Activated CD4-positive, alpha-beta memory T cell treated with anti-CD3 and anti-CD28 coated beads, Interleukin-2, amount 10 ng/mL, durations not matched to agents 7 days and 5 days (primary cell): ENCODE results near the gene ZFP62. TPM values are rescaled to one million over a fixed set of nuclear protein-coding genes. Genes with fewer than 3 reads are reported as not detected.
A peak's percentile ranks its signal among the peaks of the same experiment; 100 is the strongest.

ENCODE experiments used
- CTCF ChIA-PET: fragments of 350-600 bp; sonication (Branson Sonifier 250); formaldehyde crosslinking; loops from one replicate; lab custom pipeline; 2021; ENCODE audit warnings: antibody characterized with exemption, inconsistent platforms; lab: Charles Lee
- POLR2A ChIA-PET: fragments of 350-600 bp; sonication (Branson Sonifier 250); formaldehyde crosslinking; loops from one replicate; lab custom pipeline; 2021; ENCODE audit warnings: antibody characterized with exemption; lab: Charles Lee
- DNase-seq: peaks from one replicate; pipeline ENCODE4 v3.0.0-alpha.2; 2020
- H3K27ac Mint-ChIP-seq: one replicate; pipeline ENCODE4 v1.8.0; 2021; ENCODE audit warnings: mild to moderate bottlenecking, mixed read lengths
- H3K27me3 Mint-ChIP-seq: one replicate; pipeline ENCODE4 v1.8.0; 2021; ENCODE audit warnings: mixed read lengths
- H3K36me3 Mint-ChIP-seq: one replicate; pipeline ENCODE4 v1.8.0; 2021; ENCODE audit warnings: low read depth, mixed read lengths
- H3K4me1 Mint-ChIP-seq: one replicate; pipeline ENCODE4 v1.8.0; 2021; ENCODE audit warnings: mixed read lengths
- H3K4me3 Mint-ChIP-seq: one replicate; pipeline ENCODE4 v1.8.0; 2021; ENCODE audit warnings: mild to moderate bottlenecking, mixed read lengths
- H3K9me3 Mint-ChIP-seq: one replicate; pipeline ENCODE4 v1.8.0; 2021; ENCODE audit warnings: mixed read lengths
- total RNA-seq, 2 experiments: library from RNA; stranded (reverse); gene quantifications; one replicate each; pipeline ENCODE4 v1.2.3, GENCODE V29; 2021

ZFP62 gene
- total RNA-seq, 2 experiments from 2014 or later = 19.4 to 20.0 TPM

DNA sequence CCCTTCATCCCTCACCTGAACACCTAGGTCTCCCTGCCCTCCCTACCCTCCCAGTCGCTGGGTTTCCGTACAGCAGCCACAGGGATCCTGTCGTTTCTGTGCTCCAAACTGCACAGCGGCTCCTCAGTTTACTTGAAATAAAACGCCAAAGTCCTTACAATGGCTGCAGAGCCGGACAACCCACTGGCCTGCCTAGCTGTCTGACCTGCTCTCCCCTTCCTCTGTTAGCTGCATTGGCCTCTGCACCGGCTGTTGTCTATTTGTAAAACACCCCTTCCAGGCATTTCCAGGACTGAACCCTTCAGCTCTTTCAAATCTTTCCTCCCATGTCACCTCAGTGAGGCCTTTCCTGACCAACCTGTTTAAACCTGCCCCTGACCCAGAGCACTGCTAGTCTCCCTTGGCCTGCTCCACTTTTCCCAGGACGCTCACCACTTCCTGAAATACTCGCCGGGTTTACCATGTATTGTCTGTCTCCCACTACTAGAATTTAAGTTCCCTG, 49.4 kb downstream of the ZFP62 start:
- CTCF ChIA-PET = interaction anchor here (0.9 to 2.3 kb wide), 3 partner anchors 10 to 19 kb away, joined by 3 to 8 read pairs (median 4); no protein-coding TSS in a partner anchor
- POLR2A ChIA-PET = interaction anchor here (0.6 to 15.2 kb wide), 6 partner anchors 10 to 451 kb away, joined by 3 to 404 read pairs (median 6); partner anchors contain the start of gene MGAT1

GRCh38 chr5:180810959-180811622, 50.0 kb downstream of the ZFP62 start:
- peaks cover 66% of the 10 kb centered on the region for H3K4me1 Mint-ChIP-seq
- peak overlapping the region; percentile 79 for H3K4me3 Mint-ChIP-seq
- ChIA-PET CTCF (interaction anchor here (1.0 to 2.3 kb wide), 6 partner anchors 9 to 50 kb away, joined by 3 to 8 read pairs (median 4); partner anchors contain the start of genes MGAT1 and ZFP62), POLR2A (interaction anchor here (0.6 to 15.2 kb wide), 21 partner anchors 10 to 1189 kb away, joined by 3 to 404 read pairs (median 5); partner anchors contain the start of genes MGAT1, TRIM52 and ZFP62)
- H3K36me3 Mint-ChIP-seq = peaks cover 34% of the 10 kb centered on the region
- H3K27ac Mint-ChIP-seq = peak overlapping the region; percentile 99
- H3K27me3 Mint-ChIP-seq = no peaks in the 10 kb centered on the region
- no peaks in the 10 kb centered on the region for H3K9me3 Mint-ChIP-seq
- DNase-seq = no peak

More for the DNA sequence above, 49.4 kb downstream of the ZFP62 start:
- Mint-ChIP-seq H3K4me1 (peaks cover 64% of the 10 kb centered on the region), H3K27ac (peak overlapping the region; percentile 99), H3K4me3 (peak overlapping the region; percentile 79), H3K27me3 (no peaks in the 10 kb centered on the region), H3K9me3 (no peaks in the 10 kb centered on the region), H3K36me3 (peaks cover 28% of the 10 kb centered on the region)
- no peak for DNase-seq

- Mint-ChIP-seq H3K4me1 (peaks cover 72% of the 10 kb centered on the region), H3K27me3 (no peaks in the 10 kb centered on the region), H3K36me3 (peaks cover 37% of the 10 kb centered on the region), H3K27ac (peak overlapping the region; percentile 99), H3K9me3 (no peaks in the 10 kb centered on the region), H3K4me3 (peak overlapping the region; percentile 92)
- peak; percentile 95 for DNase-seq
- ChIA-PET POLR2A (interaction anchor here (0.6 to 15.2 kb wide), 19 partner anchors 9 to 1188 kb away, joined by 3 to 404 read pairs (median 5); partner anchors contain the start of genes MGAT1, TRIM52 and ZFP62), CTCF (interaction anchor here (1.0 to 2.3 kb wide), 5 partner anchors 8 to 51 kb away, joined by 3 to 8 read pairs (median 4); partner anchors contain the start of genes MGAT1 and ZFP62)
Measured at GRCh38 chr5:180810210-180810958, 50.7 kb downstream of the ZFP62 start.

- ChIA-PET CTCF (interaction anchor here (1.0 to 3.1 kb wide), 7 partner anchors 7 to 52 kb away, joined by 3 to 13 read pairs (median 4); partner anchors contain the start of genes MGAT1 and ZFP62), POLR2A (interaction anchor here (1.0 to 15.2 kb wide), 20 partner anchors 8 to 452 kb away, joined by 3 to 404 read pairs (median 6); partner anchors contain the start of genes MGAT1, TRIM52 and ZFP62)
- H3K27ac Mint-ChIP-seq = peak overlapping the region; percentile 99
- peaks cover 44% of the 10 kb centered on the region for H3K36me3 Mint-ChIP-seq
- peak; percentile 92 for DNase-seq
- H3K27me3 Mint-ChIP-seq = no peaks in the 10 kb centered on the region
- no peaks in the 10 kb centered on the region for H3K9me3 Mint-ChIP-seq
- peaks cover 76% of the 10 kb centered on the region for H3K4me1 Mint-ChIP-seq
- peak overlapping the region; percentile 92 for H3K4me3 Mint-ChIP-seq
Measured at GRCh38 chr5:180809403-180810209, 51.5 kb downstream of the ZFP62 start.

- no peak for DNase-seq
- H3K4me1 Mint-ChIP-seq = peaks cover 75% of the 10 kb centered on the region
- ChIA-PET POLR2A (interaction anchor here (1.1 to 15.2 kb wide), 10 partner anchors 7 to 453 kb away, joined by 3 to 404 read pairs (median 6); partner anchors contain the start of genes MGAT1, TRIM52 and ZFP62), CTCF (interaction anchor here (0.7 to 3.1 kb wide), 4 partner anchors 15 to 52 kb away, joined by 3 to 13 read pairs (median 4); no protein-coding TSS in a partner anchor)
- H3K9me3 Mint-ChIP-seq = no peaks in the 10 kb centered on the region
- H3K27ac Mint-ChIP-seq = peak overlapping the region; percentile 99
- peaks cover 55% of the 10 kb centered on the region for H3K36me3 Mint-ChIP-seq
- H3K27me3 Mint-ChIP-seq = no peaks in the 10 kb centered on the region
- peak overlapping the region; percentile 92 for H3K4me3 Mint-ChIP-seq
Measured at GRCh38 chr5:180808461-180809000, 52.5 kb downstream of the ZFP62 start.

DNA sequence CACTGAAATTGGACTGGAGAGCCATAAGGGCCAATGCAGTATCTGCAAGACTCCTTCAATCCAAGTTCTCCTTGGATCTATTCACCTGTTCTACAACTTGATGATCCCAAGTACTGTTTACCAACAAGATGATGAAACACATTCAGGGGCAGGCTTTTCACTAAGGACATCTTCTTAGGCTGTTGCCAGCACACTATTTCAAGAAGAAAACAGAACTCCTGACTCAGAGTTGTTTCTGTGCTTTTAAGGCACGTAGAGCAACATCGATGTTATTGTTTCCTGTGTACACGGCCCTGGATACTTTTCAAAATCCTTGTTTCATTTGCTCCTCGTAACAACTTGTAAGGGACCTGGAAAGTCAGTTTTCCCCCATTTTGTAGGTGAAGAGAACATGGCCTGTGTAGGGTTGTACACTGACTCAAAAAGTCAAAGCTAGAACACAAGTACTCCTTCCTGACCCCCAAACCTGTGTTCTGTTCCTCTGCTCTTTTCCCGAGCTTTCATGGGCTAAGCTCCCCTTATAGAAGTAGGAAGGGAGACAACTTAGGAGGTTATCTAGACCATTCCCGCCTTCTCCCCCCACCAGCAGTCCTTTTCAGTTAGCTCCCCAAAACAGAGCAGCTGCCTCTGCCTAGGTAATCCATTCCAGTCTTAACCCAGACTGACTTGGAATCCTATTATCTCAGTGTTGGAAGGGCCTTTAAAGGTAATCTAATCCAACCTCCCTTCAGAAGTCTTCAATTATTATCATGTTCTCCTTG, 53.2 kb downstream of the ZFP62 start:
- ChIA-PET POLR2A (interaction anchor here (1.1 to 15.2 kb wide), 10 partner anchors 7 to 453 kb away, joined by 3 to 404 read pairs (median 6); partner anchors contain the start of genes MGAT1, TRIM52 and ZFP62), CTCF (interaction anchor here (0.5 to 3.1 kb wide), 5 partner anchors 16 to 229 kb away, joined by 3 to 13 read pairs (median 3); no protein-coding TSS in a partner anchor)
- Mint-ChIP-seq H3K4me3 (peak overlapping the region; percentile 92), H3K4me1 (peaks cover 68% of the 10 kb centered on the region), H3K9me3 (no peaks in the 10 kb centered on the region), H3K27me3 (no peaks in the 10 kb centered on the region), H3K36me3 (peaks cover 56% of the 10 kb centered on the region), H3K27ac (peak overlapping the region; percentile 99)
- DNase-seq = no peak

- CTCF ChIA-PET = interaction anchor here (0.5 to 3.1 kb wide), 2 partner anchors 23 to 228 kb away, joined by 3 to 13 read pairs; no protein-coding TSS in a partner anchor
- no peaks in the 10 kb centered on the region for H3K27me3 Mint-ChIP-seq
- H3K4me1 Mint-ChIP-seq = peaks cover 65% of the 10 kb centered on the region
- no peaks in the 10 kb centered on the region for H3K9me3 Mint-ChIP-seq
- POLR2A ChIA-PET = interaction anchor here (1.8 to 15.2 kb wide), 2 partner anchors 25 to 454 kb away, joined by 5 to 404 read pairs; partner anchors contain the start of gene TRIM52
- peak overlapping the region; percentile 99 for H3K27ac Mint-ChIP-seq
- H3K36me3 Mint-ChIP-seq = peaks cover 57% of the 10 kb centered on the region
- peak overlapping the region; percentile 92 for H3K4me3 Mint-ChIP-seq
- DNase-seq = no peak
Measured at GRCh38 chr5:180807046-180807445, 54.0 kb downstream of the ZFP62 start.

GRCh38 chr5:180806351-180807011, 54.6 kb downstream of the ZFP62 start:
- DNase-seq = no peak
- H3K27me3 Mint-ChIP-seq = no peaks in the 10 kb centered on the region
- H3K27ac Mint-ChIP-seq = peak overlapping the region; percentile 99
- peak overlapping the region; percentile 92 for H3K4me3 Mint-ChIP-seq
- ChIA-PET CTCF (interaction anchor here (0.7 to 3.1 kb wide), 2 partner anchors 24 kb away, joined by 4 to 13 read pairs; no protein-coding TSS in a partner anchor), POLR2A (interaction anchor here (1.8 to 15.2 kb wide), 2 partner anchors 26 to 455 kb away, joined by 5 to 404 read pairs; partner anchors contain the start of gene TRIM52)
- H3K4me1 Mint-ChIP-seq = peaks cover 64% of the 10 kb centered on the region
- H3K9me3 Mint-ChIP-seq = no peaks in the 10 kb centered on the region
- H3K36me3 Mint-ChIP-seq = peaks cover 63% of the 10 kb centered on the region

DNA sequence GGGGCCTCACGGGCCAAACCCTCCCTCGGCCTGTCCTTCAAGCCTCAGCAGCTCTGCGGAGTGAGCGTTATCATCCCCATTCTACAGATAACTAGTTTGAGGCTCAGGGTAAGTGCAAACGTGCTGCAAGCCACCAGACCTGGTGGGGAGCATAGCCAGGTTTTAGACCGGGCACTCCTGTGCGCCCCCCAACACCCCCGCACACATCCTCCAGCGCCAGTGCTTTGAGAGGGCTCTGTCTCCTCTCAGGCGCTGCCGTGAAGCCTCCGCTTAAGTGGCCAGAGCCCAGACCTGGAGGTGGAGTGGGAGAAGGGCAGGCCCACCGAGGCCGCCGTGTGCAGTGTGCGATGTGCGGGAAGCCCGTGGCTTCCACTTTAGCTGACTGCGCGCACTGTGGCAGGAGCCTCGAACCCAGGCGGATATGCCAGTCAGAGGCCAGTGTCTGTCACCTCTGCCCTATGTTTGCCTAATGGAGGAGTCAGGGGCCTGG, 56.9 kb downstream of the ZFP62 start:
- no peaks in the 10 kb centered on the region for H3K27me3 Mint-ChIP-seq
- peak; percentile 48 for DNase-seq
- peaks cover 82% of the 10 kb centered on the region for H3K36me3 Mint-ChIP-seq
- peak overlapping the region; percentile 92 for H3K4me3 Mint-ChIP-seq
- no peaks in the 10 kb centered on the region for H3K9me3 Mint-ChIP-seq
- H3K4me1 Mint-ChIP-seq = peaks cover 81% of the 10 kb centered on the region
- peak overlapping the region; percentile 97 for H3K27ac Mint-ChIP-seq
- ChIA-PET POLR2A (interaction anchor here (0.9 to 15.2 kb wide), 14 partner anchors 6 to 1181 kb away, joined by 3 to 404 read pairs (median 6); partner anchors contain the start of genes HNRNPH1, TRIM52 and ZFP62), CTCF (interaction anchor here (4.6 kb wide), 1 partner anchor 27 kb away, joined by 31 read pairs; no protein-coding TSS in a partner anchor)
